HEK293 (cell line): ENCODE measurements around the gene SSBP3.

Experiments used
- CTCF ChIP-seq: fragments of 450-650 bp; formaldehyde crosslinking; IDR thresholded peaks from 2 replicates; pipeline ENCODE4 v1.5.1; 2016; ENCODE audit warnings: missing biosample characterization, missing genetic modification characterization
- MYNN ChIP-seq: fragments of 450-650 bp; formaldehyde crosslinking; IDR thresholded peaks from 2 replicates; pipeline ENCODE4 v1.5.1; 2016; ENCODE audit warnings: missing biosample characterization, missing genetic modification characterization, borderline replicate concordance
- MZF1 ChIP-seq: fragments of 450-650 bp; formaldehyde crosslinking; IDR thresholded peaks from 2 replicates; pipeline ENCODE4 v1.5.1; 2017; ENCODE audit warnings: missing biosample characterization, missing genetic modification characterization, borderline replicate concordance
- ZBTB7A ChIP-seq: fragments of 450-650 bp; formaldehyde crosslinking; IDR thresholded peaks from 2 replicates; pipeline ENCODE4 v1.5.1; 2016; ENCODE audit warnings: low read depth, missing biosample characterization, missing genetic modification characterization
- ZNF24 ChIP-seq: fragments of 450-650 bp; formaldehyde crosslinking; IDR thresholded peaks from 2 replicates; pipeline ENCODE4 v1.5.1; 2016; ENCODE audit warnings: missing biosample characterization, missing genetic modification characterization
- ZNF292 ChIP-seq: fragments of 450-650 bp; formaldehyde crosslinking; IDR thresholded peaks from 2 replicates; pipeline ENCODE4 v1.5.1; 2016; ENCODE audit warnings: low read depth, missing biosample characterization, missing genetic modification characterization, borderline replicate concordance
- ZNF530 ChIP-seq: fragments of 450-650 bp; formaldehyde crosslinking; IDR thresholded peaks from 2 replicates; pipeline ENCODE4 v1.5.1; 2016; ENCODE audit warnings: low read depth, missing biosample characterization, missing genetic modification characterization
- ZNF558 ChIP-seq: fragments of 450-650 bp; formaldehyde crosslinking; IDR thresholded peaks from 2 replicates; pipeline ENCODE4 v1.5.1; 2016; ENCODE audit warnings: missing biosample characterization, missing genetic modification characterization
- TF ChIP-seq, protein P1 (sequence below): fragments of 450-650 bp; formaldehyde crosslinking; optimal IDR thresholded peaks from 2 replicates; pipeline ENCODE3; 2016; ENCODE audit warnings: missing biosample characterization, mild to moderate bottlenecking, missing genetic modification characterization
- TF ChIP-seq, protein P2 (sequence below): fragments of 450-650 bp; formaldehyde crosslinking; IDR thresholded peaks from 2 replicates; pipeline ENCODE4 v1.5.0; 2017; ENCODE audit warnings: missing biosample characterization, missing genetic modification characterization, borderline replicate concordance
- TF ChIP-seq, protein P3 (sequence below): fragments of 450-650 bp; formaldehyde crosslinking; IDR thresholded peaks from 2 replicates; pipeline ENCODE4 v1.5.1; 2016; ENCODE audit warnings: missing biosample characterization, missing genetic modification characterization

GRCh38 chr1:54396261-54396933, 9.8 kb downstream of the SSBP3 start:
- TF ChIP-seq MYNN (tag by site-specific recombination) (no peak), ZNF558 (no peak), CTCF (tag by site-specific recombination) (no peak), ZNF24 (tag by site-specific recombination) (no peak), ZNF530 (tag by site-specific recombination) (no peak), ZNF292 (tag by site-specific recombination) (no peak), MZF1 (tag by site-specific recombination) (no peak), ZBTB7A (tag by site-specific recombination) (no peak)
- TF ChIP-seq, protein P1, sequence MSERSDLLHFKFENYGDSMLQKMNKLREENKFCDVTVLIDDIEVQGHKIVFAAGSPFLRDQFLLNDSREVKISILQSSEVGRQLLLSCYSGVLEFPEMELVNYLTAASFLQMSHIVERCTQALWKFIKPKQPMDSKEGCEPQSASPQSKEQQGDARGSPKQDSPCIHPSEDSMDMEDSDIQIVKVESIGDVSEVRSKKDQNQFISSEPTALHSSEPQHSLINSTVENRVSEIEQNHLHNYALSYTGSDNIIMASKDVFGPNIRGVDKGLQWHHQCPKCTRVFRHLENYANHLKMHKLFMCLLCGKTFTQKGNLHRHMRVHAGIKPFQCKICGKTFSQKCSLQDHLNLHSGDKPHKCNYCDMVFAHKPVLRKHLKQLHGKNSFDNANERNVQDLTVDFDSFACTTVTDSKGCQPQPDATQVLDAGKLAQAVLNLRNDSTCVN (tag by site-specific recombination): no peak
- TF ChIP-seq, protein P2, sequence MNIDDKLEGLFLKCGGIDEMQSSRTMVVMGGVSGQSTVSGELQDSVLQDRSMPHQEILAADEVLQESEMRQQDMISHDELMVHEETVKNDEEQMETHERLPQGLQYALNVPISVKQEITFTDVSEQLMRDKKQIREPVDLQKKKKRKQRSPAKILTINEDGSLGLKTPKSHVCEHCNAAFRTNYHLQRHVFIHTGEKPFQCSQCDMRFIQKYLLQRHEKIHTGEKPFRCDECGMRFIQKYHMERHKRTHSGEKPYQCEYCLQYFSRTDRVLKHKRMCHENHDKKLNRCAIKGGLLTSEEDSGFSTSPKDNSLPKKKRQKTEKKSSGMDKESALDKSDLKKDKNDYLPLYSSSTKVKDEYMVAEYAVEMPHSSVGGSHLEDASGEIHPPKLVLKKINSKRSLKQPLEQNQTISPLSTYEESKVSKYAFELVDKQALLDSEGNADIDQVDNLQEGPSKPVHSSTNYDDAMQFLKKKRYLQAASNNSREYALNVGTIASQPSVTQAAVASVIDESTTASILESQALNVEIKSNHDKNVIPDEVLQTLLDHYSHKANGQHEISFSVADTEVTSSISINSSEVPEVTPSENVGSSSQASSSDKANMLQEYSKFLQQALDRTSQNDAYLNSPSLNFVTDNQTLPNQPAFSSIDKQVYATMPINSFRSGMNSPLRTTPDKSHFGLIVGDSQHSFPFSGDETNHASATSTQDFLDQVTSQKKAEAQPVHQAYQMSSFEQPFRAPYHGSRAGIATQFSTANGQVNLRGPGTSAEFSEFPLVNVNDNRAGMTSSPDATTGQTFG (tag by site-specific recombination): no peak
- TF ChIP-seq, protein P3, sequence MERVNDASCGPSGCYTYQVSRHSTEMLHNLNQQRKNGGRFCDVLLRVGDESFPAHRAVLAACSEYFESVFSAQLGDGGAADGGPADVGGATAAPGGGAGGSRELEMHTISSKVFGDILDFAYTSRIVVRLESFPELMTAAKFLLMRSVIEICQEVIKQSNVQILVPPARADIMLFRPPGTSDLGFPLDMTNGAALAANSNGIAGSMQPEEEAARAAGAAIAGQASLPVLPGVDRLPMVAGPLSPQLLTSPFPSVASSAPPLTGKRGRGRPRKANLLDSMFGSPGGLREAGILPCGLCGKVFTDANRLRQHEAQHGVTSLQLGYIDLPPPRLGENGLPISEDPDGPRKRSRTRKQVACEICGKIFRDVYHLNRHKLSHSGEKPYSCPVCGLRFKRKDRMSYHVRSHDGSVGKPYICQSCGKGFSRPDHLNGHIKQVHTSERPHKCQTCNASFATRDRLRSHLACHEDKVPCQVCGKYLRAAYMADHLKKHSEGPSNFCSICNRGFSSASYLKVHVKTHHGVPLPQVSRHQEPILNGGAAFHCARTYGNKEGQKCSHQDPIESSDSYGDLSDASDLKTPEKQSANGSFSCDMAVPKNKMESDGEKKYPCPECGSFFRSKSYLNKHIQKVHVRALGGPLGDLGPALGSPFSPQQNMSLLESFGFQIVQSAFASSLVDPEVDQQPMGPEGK (tag by site-specific recombination): no peak
